Measurements from ENCODE around the gene LRRN4.
"Not testable (repeated sequence)": the region's sequence is repeated elsewhere in the genome, so short reads cannot be mapped to it uniquely, and the experiment has no call there.

Gene LRRN4

DNA sequence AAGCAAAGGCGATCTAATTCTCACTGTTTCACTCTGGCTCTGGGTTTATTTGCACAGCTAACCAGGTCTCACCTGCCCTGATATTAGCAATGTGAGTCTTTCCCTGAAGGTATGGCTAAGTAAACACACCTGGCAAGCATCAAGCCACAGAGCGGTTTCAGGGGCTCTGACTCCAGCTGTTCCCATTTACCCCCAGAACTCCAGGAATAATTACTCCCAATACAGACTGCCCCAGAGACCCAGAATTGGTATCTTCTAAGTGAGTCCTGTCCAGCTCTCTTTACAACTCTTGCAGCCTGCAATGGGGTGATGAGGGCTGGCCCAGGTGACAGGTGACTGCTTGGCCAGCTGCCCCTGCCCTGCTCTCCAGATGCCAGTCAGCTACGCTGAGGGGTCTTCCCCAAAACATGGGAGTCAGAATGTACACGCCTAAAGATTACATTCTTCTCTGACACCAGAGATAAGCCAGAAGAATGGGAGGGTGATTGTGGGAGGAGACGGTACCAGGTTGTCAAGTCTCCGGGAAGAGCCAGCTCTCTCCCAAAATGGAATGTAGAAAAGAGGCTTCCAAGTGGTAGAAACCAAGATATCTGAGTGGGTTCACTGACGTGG is 4.9 kb upstream of the LRRN4 start:
- DNase-seq, result peak; percentile 62

DNA sequence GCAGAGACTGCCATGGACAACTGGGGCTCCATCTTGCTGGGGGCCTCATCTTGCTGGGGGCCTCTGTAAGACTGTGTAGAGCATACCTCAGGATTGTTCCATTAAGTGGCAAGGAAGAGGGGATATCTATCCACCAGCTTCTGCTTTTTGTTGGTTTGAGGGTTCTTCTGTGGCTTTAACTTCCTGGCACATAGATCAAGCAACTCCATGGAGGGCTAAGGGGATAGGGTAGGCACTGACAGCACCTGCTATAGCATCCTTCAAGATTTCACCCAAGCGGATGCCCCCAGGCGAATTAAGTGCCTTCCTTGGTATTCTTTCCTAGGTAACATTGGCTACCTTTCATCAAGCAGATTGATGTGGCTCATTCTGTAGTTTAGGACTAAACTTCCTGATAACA is 3.8 kb upstream of the LRRN4 start:
- DNase-seq, result no peak

DNA sequence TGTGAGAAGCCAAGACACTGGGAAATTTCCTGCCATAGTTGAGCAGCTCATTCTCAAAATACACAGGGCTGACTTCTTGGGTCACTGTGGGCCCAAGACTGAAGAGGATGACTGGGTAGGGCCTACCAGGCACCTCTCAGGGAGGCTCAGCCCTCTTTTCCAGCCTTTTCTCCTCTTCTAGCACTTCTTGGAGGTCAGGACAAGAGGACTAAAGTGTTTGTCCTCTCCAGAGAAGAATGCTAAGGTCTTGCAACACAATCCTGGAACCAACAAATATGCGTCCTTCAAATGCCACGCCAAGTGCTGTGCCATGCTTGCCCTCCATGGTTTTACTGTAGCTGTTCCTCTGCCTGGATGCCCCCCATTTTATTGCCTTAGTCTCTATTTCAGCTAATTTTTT is 3.3 kb upstream of the LRRN4 start:
- no peak for DNase-seq

DNA sequence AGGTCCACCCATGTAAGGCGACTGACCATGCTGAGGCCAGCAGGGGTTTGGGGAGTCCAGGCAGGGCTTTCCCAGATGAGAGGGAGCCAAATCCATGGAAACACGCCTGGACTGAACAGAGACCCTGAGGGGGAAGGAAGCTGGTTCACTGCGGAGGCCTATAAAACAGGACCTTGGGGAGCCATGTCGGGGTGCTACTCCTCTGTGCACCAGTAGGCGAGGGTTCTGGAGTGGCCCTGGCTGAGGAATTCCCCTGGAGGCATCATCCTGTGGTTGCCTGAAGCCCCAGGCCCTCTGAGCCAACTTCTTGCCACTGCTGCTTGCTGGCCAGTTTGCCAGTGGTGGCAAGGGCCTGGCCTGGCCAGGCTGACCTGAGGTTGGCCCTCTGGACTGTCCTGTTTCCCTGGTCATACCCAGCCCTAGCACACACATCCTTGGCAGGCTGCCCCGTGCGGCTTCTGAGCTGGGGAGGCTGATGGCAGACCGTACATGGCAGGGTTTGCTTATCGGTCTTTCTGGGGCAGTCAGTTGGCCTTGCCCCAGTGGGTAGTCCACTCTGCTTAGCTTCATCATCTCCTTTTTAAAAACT is 2.2 kb upstream of the LRRN4 start:
- DNase-seq, result no peak

DNA sequence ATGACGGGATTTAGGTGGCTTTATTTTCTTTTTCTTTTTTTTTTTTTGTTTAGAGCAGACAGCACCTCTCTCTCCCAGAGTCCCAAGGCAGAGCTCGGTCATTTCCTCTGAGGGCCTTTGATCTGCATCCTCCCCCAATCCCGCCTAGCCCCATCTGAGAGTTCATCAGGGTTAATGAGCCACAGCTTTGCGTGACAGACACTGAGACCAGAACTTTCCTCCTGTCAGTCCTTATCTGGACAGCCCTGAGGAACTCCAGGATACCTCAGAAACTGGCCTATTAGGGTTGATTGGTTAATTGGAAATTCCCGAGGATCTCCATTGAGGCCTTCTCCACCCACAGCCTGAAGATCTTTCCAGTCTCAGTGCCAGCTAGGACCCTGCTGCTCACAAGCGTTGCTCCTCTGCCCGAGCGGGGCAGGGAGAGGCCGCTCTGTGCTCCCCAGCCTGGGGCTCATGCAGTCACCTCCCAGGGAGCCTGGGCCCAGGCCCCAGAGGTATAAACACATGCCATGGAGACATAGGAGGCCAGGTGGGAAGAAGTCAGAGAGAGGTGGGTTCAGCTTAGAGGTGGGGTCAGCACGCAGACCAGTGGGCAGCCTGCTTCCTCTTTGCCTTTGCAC is 1.4 kb upstream of the LRRN4 start:
- DNase-seq, result no peak

DNA sequence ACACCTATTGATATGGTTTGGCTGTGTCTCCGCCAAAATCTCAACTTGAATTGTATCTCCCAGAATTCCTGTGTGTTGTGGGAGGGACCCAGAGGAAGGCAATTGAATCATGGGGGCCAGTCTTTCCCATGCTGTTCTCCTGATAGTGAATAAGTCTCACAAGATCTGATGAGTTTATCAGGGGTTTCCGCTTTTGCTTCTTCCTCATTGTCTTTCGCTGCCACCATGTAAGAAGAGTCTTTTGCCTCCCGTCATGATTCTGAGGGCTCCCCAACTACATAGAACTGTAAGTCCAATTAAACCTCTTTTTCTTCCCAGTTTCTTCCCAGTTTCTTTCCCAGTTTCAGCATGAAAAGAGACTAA is 810 bp upstream of the LRRN4 start:
- not testable (repeated sequence) for DNase-seq

DNA sequence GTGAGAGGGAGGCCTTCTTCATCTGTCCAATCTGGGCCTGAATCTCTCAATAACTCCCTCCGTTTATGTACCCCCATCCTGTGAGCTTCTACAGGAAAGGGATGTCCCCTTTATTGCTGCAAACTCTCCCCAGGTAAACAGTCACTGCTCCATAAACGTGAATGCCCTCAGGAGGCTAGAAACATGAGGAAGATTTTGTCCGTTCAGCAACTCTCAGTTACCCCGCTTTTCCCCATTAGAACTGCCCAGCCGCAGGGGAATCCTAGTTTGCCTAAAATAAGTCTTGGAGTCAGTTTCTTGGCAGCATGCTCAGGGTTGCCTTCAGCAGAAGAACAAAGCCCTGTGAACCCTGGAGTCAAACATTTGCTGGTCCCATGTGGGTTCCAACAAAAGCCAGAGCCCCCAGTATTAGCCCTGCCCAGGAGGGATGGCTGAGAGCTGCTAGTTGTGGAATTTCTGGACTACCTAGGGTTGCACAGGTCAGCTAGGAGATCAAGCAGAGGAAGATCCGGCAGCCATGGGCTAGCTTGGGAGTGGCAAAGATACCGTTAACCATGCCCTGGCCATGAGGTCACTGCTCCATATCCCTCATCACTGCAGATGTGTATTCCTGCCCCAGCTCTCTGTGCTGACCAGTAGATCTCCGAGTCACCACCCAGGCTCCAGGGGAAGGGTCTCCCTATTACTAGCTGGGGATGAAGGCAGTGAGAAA is 640 bp downstream of the LRRN4 start:
- no peak for DNase-seq

DNA sequence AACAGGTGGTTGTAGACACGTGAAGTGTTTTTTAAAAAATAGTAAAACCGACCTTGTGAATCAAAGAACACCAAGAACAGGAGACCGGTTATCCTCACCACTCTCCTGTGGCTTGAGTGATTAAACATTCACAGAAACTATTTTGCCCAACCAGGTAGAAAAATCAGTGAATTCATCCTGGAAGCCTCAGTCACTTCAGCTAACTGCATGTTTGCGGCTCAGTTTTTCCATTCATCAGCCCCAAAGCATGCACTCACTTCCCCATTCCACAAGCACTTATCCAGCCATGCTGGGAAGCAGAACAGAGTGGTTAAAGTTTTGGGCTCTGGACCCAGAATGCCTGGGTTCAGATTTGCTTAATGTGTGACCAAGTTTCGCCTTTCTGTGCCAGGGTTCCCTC is 2.4 kb downstream of the LRRN4 start:
- no peak for DNase-seq

DNA sequence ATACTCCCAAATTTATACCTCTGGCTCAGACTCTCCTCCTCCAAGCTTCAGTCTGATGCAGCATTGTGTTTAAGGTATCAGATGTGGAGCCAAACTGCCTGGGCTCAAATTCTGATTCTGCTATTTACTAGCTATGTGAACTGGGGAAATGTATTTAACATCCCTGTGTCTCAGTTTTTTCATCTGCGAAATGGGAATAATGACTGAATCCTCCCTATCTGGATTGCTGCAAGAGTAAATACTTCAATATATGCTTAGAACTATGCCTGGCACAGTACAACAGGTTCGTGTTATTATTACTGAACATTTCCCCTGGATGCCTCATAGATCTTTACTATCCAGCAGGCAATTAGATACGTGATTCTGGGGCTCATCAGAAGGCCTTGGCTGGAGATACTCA is 5.5 kb downstream of the LRRN4 start:
- DNase-seq, result no peak

DNA sequence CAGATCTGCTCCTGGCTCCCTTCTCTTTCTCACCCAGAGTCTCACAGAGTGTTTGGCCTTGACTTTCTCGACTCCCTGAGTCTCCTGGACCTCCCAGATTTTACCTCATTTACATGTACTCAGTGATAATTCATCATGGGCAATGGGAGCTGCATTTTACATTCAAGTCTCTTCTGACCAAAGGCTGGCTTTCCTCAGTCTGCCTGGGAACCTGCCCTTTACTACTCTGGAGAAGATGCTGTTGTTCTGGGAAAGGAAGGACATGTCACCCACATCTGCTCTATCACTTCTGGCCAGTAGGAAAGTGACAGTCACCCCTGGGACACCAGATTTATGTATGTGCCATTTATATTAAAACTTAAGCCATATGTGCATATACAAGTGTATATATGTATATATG is 7.4 kb downstream of the LRRN4 start:
- DNase-seq, result no peak

DNA sequence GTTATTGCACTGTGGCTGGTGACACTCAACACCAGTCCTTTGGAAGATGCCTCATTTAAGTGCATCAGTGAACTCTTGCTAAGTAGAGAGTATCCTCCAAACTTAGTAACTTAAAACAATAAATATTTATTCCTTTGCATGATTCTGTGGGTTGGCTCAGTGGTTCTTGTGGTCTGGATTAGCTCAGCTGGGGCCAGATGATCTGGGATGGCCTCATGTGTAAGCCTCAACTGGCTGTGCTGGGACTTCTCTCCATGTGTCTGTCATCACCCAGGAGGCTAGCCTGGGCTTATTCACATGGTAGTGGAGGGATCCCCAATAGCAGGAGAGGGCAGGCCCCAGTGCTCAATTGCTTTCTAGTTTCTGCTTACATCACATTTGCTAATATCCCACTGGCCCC is 8.3 kb downstream of the LRRN4 start:
- DNase-seq, result no peak

DNA sequence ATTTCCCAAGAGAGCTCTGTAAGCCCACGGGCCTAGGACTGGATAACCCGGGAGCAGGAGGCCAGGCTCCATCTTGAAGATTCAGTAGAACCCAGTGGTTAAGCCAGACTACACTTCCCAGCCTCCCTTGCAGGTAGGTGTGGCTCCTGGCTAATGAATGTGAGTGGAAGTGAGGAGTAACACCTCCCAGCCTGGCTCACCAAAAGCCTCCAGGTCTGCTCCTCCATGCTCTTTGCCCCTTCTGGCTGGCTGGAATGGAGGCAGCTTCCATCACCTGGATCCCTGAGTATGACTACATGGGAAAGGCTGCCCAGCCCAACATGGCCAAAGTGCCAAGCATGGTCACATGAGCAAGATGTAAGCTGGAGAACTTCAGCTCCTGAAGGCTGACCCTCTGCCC is 9.7 kb downstream of the LRRN4 start:
- DNase-seq, result no peak

DNA sequence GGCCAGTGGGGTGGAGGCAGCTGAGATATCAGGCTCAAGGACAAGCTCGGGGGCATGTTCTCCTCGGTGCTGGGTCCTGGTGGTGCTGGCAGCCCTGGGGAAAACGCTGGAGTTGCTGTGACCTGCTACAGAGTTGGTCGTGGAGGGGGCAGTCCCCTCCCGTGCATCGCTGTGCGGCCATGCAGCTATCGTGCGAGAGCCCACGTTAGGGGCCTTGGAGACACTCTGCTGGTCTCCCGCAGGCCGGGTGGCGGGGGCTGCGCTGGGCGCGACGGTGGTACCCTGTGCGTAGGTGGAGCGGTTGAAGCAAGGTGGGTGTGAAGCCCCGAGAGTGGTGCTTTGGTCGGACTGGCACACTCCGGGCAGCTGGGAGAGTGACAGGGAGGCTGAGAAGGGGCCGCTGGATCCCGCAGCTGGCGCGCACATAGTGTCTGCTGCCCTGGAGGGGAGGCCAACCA is 12.0 kb downstream of the LRRN4 start:
- no peak for DNase-seq

DNA sequence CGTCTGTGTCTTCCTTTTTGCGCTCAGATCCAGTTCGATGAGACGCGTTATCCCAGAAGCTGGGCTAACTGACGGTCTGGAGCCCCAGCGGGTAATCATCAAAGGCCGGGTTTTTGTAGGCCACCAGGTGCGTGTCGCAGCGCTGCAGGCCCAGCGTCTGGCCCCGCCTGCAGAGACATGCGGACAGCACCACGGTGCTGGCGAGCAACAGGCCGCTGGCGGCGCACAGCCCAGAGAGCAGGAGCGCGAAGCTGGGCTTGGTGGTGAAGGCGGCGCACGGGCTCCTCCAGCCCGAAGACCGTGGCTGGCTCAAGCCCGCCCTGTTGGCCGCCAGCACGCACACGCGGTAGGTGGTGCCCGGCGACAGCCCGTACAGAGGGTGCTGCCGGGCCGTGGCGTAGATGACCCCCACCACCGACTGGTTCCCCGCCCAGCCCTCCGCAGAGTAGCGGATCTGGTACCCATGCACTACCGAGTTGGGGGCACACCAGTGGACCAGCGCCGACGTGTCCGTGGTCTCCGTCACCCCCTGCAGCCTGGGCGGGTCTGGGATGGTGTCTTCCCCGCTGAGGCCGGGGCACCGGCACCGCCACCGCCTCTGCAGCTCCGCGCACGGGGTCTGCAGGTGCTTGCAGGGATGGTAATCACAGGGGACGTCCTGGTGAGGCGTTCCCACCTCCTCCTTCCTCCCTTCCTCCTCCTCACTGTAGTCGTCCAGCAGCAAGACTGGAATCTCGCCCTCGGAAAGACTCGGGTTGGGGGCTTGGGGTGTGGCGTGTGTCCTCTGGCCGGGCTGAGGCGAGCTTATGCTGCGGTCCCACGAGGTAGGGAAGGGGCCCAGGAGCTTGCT is 12.7 kb downstream of the LRRN4 start:
- DNase-seq, result no peak

DNA sequence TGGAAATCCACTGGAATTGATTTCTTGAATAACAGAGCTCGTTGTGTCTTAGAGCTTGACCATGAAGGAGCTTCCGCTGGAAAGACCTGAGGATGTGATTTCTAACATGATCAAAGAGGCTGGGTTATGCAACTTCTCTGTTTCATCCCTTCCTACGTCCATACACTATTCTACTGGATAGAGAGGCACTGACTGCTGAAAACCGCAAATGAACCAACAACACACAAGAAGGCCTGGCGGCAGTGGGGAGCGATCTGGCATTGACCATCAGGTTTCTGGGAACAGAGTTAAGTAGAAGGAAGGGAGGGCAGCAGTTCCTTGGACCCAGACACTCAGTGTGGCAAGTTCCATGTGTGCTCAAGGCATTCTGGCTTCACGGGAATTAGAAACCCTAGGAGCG is 13.3 kb downstream of the LRRN4 start:
- DNase-seq, result no peak

DNA sequence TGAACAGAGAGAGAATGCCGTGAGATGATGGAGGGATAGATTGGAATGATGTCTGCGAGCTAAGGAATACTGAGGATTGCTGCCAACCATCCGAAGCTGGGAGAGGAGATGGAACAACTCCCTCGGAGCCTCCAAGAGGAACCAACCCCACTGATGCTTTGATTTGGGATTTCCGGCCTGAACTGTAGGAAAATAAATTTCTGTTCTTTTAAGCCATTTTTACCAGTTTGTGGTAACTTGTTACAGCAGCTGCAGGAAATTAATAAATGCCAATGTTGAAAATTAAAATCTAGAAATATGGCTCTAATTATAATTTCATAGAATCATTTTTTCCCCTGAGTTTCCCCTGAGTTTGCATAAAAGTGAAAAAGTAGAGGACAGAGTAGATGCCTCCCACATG is 14.1 kb downstream of the LRRN4 start:
- DNase-seq, result no peak

DNA sequence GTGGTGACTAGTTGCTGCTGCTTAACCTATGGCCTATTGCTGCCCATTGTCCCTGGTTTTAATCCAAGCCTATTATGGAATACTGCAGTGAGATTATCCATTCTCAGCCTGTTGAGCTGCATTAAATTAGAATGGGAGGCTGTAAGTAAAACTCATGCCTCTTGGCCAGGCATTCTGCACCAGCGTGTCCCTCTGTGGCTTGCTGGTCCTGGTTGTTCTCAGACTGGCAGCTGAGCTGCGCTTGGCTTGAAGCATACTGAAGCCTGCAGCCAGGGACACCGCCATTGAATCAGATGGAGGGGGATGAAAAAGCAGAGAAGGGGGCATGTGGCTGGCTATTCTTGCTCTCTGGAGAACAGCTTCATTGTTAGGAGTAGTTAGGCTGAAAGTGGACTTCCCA is 15.6 kb downstream of the LRRN4 start:
- DNase-seq, result no peak

DNA sequence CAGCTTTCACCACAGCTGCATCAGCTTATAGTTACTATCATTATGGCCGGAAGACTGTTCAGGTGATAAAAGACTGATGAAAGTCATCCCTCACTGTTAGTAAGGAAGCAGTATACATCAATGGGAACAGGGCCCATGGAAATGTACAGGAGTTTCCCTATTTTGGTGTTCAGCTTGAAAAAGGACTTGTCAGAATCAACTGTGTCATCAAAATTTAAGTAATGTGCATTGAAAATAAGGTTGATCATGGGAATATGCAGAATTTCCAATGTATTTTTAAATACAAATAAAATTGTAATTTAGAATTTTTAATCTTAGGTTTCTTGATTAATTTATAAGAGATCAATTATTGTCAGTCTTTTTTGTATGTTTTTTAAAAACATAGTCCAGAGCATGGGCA is 16.8 kb downstream of the LRRN4 start:
- no peak for DNase-seq

DNA sequence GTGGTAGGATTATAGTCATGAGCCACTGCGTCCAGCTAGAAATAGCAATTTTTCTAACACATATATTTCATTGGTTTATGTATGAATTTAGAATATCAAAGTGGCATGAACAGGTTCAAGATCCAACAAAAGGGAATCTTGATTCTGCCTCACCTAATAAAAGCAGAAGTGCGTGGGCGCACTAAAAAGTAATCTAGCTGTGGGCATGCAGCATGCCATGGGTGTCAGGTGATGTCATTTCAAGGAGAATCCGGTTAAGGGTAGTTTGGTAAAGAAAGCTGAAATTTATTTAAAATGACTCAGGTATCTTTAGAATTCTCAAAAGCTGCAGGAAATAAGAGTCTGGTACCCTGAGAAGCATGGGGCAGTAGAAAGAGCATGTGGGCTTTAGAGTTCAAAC is 17.6 kb downstream of the LRRN4 start:
- no peak for DNase-seq

DNA sequence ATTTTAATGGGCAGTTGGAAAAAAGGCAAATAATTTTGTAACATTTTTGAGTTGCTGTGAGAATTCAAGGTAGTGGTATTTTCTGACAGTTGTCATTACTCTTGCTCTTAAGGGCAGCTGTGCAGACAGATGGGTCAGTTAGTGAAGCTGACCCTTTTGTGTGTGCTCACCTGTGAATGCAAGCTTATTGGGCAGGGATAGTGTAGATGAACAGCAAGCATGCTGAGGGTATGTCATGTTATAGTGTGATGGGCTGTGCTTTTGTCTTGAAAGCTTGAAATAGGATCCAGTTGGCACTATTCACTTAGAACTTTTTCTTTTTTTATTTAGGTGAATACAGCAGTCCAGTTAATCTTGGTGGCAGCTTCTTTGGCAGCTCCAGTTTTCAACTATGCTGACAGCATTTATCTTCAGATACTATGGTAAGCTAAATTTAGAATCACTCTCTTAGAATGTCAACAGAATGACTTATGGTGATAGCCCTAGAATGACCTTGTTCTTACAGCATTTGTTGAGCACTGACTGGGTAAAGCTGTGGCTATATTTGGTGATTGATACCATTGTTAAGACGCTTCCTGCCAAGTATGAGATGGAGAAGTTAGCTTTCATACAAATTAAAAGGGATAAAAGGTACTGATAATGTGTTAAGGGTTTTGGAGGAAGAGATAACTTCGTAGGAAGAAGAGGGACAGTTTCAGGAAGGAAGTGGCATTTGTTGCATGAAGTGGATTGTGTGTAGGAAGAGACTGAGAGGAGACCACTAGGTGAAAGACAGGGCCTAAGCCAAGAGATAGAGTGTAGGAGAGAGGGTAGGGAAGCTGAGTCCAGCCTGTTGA is 19.5 kb downstream of the LRRN4 start:
- peak; percentile 68 for DNase-seq

DNA sequence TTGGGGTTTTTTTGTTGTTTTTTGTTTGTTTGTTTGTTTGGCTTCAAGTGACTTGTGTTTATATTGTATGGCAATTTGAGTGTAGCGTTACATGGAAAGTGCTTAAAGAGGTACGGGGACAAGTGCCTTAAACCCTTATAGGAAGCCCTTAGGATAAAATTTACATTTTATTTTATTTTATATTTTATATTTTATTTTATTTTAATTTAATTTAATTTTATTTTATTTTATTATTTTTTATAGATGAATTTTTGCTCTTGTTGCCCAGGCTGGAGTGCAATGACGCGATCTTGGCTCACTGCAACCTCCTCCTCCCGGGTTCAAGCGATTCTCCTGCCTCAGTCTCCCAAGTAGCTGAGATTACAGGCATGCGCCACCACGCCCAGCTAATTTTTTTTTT is 21.0 kb downstream of the LRRN4 start:
- not testable (repeated sequence) for DNase-seq

DNA sequence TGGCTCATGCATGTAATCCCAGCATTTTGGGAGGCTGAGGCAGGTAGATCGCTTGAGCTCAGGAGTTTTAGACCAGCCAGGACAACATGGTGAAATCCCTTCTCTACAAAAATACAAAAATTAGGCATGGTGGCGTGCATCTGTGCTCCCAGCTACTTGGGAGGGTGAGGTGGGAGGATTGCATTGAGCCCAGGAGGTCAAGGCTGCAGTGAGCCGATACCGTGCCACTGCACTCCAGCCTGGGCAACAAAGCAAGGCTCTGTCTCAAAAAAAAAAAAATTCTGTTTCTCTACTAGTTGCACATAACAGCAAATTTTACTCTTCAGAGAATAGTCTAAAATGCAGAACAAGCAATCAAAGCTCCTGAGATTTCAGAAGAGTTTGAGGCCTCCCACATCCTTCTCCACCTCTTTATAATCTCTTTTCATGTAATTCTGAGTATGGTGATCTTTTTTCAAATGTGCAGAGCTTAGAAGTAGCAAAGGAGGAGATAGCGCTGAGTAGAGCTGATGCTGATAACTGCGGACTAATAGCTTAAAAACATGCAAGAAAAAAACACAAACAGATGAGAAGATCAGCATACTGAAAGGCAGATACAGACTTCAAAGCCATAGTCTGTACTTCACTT is 23.3 kb downstream of the LRRN4 start:
- DNase-seq, result no peak

All from SHP77 treated with DMSO at 0.1 percent for 48 hours (cell line).